Esophagus muscularis mucosa (tissue), 4 donors: ENCODE measurements around the gene ETNK1. TPM values are rescaled to one million over a fixed set of nuclear protein-coding genes. Genes with fewer than 3 reads are reported as not detected.
A peak's percentile ranks its signal among the peaks of the same experiment; 100 is the strongest.

Source experiments
- DNase-seq: peaks from one replicate; pipeline ENCODE4 v3.0.0-alpha.2; 2017; ENCODE audit errors: extremely low spot score
- H3K27ac ChIP-seq, 4 donors: fragments of 200-600 bp; sonication (generic); replicated peaks in 1 of 4; 1 replicate in 3 of 4; 2 replicates in 1 of 4; pipeline ENCODE4 v1.5.1; 2016 to 2019; ENCODE audit warnings: mild to moderate bottlenecking in 1 of 4
- H3K27me3 ChIP-seq, 4 donors: fragments of 200-600 bp; sonication (generic); one replicate each; pipeline versions ENCODE4 v1.5.1 to v1.6.0; 2016 to 2019
- H3K36me3 ChIP-seq, 4 donors: fragments of 200-600 bp; sonication (generic); one replicate each; pipeline ENCODE4 v1.5.1; 2016 to 2019
- H3K4me1 ChIP-seq, 4 donors: fragments of 200-600 bp; sonication (generic); one replicate each; pipeline ENCODE4 v1.5.1; 2016 to 2019
- H3K4me3 ChIP-seq, 4 donors: fragments of 200-600 bp; sonication (generic); 1 replicate in 2 of 4; 2 replicates in 2 of 4; pipeline ENCODE4 v1.5.1; 2016 to 2019; ENCODE audit warnings: mild to moderate bottlenecking in 4 of 4, moderate library complexity in 1 of 4
- H3K9me3 ChIP-seq, 4 donors: fragments of 200-600 bp; sonication (generic); 1 replicate in 3 of 4; 2 replicates in 1 of 4; pipeline ENCODE4 v1.5.1; 2016 to 2019
- EP300 ChIP-seq: sonication (generic); formaldehyde crosslinking; IDR thresholded peaks from one replicate; pipeline ENCODE4 v1.6.1; 2017; ENCODE audit warnings: antibody characterized with exemption
- POLR2A ChIP-seq: fragments of 450-650 bp; IDR thresholded peaks from one replicate; pipeline ENCODE4 v1.6.1; 2017; ENCODE audit warnings: antibody characterized with exemption, moderate library complexity, mild to moderate bottlenecking, low read depth
- POLR2AphosphoS5 ChIP-seq, 2 donors: sonication (generic); formaldehyde crosslinking; IDR thresholded peaks; one replicate each; pipeline ENCODE4 v1.6.1; 2017; ENCODE audit warnings: antibody characterized with exemption in 2 of 2
- WGBS: methylation state at CpG from one replicate; pipeline ENCODE4 v1.1.5; 2018; 5-methylcytosine and 5-hydroxymethylcytosine counted together
- intact Hi-C: fragments of 100-400 bp; cut with DNase I; formaldehyde crosslinking; loops from one replicate; pipeline ENCODE4 v1.15.1; 2023
- total RNA-seq, 4 donors: library from RNA; depleted of rRNA; stranded (reverse); fragments of >200 nt; gene quantifications; one replicate each; pipeline versions ENCODE4 v1.1.0 to v1.2.1, GENCODE V29; 2016
- TF ChIP-seq, protein P1 (sequence below), 3 experiments: fragments of 200-600 bp in 2 of 3; fragments of 450-650 bp in 1 of 3; sonication (generic) in 2 of 3; IDR thresholded peaks; one replicate each; pipeline ENCODE4 v1.5.1; 2017 to 2019; ENCODE audit warnings: antibody characterized with exemption in 3 of 3, mild to moderate bottlenecking in 2 of 3, moderate library complexity in 1 of 3

Gene ETNK1
- total RNA-seq, result 10 to 100 TPM; 17.6 to 21.2 (median 19.4) TPM

- TF ChIP-seq, protein P1, sequence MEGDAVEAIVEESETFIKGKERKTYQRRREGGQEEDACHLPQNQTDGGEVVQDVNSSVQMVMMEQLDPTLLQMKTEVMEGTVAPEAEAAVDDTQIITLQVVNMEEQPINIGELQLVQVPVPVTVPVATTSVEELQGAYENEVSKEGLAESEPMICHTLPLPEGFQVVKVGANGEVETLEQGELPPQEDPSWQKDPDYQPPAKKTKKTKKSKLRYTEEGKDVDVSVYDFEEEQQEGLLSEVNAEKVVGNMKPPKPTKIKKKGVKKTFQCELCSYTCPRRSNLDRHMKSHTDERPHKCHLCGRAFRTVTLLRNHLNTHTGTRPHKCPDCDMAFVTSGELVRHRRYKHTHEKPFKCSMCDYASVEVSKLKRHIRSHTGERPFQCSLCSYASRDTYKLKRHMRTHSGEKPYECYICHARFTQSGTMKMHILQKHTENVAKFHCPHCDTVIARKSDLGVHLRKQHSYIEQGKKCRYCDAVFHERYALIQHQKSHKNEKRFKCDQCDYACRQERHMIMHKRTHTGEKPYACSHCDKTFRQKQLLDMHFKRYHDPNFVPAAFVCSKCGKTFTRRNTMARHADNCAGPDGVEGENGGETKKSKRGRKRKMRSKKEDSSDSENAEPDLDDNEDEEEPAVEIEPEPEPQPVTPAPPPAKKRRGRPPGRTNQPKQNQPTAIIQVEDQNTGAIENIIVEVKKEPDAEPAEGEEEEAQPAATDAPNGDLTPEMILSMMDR (IDR thresholded peaks at IDR 0.05), result no peak
- peak; percentile 99 to 100 for TF ChIP-seq POLR2AphosphoS5 (IDR thresholded peaks at IDR 0.05)
- TF ChIP-seq EP300, result peak; percentile 8
- peak; percentile 84 for TF ChIP-seq POLR2A
- 0% methylated on average over 7 of the region's 71 CpGs for WGBS
- Histone ChIP-seq H3K27ac (peak within 1 kb of the TSS; percentile 97 to 99 (median 98)), H3K4me3 (peak within 1 kb of the TSS; percentile 90 to 97 (median 94)), H3K27me3 (no peaks in the 10 kb centered on the region), H3K9me3 (no peaks in the 10 kb centered on the region), H3K36me3 (no peaks in the 10 kb centered on the region), H3K4me1 (peaks cover 27 to 45% (median 41%) of the 10 kb centered on the region in 4 donors)
- intact Hi-C loops, result loop anchor here (2.0 kb wide), 1 partner anchor 82 kb away; no protein-coding TSS in a partner anchor
- DNase-seq, result peak; percentile 97
Observed at GRCh38 chr12:22624870-22625761, at the start of gene ETNK1. ETNK1 (plus strand) TSS chr12:22625171; CDS start chr12:22625431, 260 bp downstream.

DNA sequence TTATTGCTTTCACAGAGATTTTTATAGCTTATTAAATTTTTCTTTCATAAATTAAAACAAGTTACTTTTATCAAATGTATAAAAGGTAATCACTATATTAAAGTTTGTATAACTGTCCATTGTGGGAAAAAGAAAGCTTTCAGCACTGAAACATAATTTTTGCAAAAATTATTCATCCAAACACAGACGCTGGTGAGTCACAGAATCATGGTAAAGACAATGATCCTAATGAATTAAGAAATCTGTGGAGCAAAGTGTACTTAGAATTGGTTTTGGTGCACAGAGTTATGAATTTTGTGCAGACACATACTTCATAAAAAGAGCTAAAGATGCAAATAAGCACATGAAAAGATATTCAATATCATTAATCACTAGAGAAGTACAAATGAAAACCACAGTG is 48.9 kb upstream of the ETNK1 start:
- Histone ChIP-seq H3K4me1 (no peaks in the 10 kb centered on the region), H3K27ac (no peak overlapping the region), H3K9me3 (no peaks in the 10 kb centered on the region), H3K27me3 (no peaks in the 10 kb centered on the region), H3K4me3 (no peak overlapping the region), H3K36me3 (no peaks in the 10 kb centered on the region)
- 85% methylated on average over 1 of the region's 1 CpG for WGBS
- no peak for DNase-seq
- intact Hi-C loops, result no loop called here
- TF ChIP-seq EP300 (no peak), POLR2A (no peak), POLR2AphosphoS5 (IDR thresholded peaks at IDR 0.05) (no peak)
- TF ChIP-seq, protein P1 (IDR thresholded peaks at IDR 0.05), result no peak

- no peak overlapping the region for H3K27ac ChIP-seq
- H3K27me3 ChIP-seq, result no peaks in the 10 kb centered on the region
- 77% methylated on average over 2 of the region's 2 CpGs for WGBS
- no peaks in the 10 kb centered on the region for H3K36me3 ChIP-seq
- no peaks in the 10 kb centered on the region for H3K4me1 ChIP-seq
- TF ChIP-seq POLR2A (no peak), EP300 (no peak), POLR2AphosphoS5 (IDR thresholded peaks at IDR 0.05) (no peak)
- TF ChIP-seq, protein P1 (IDR thresholded peaks at IDR 0.05), result no peak
- DNase-seq, result no peak
- H3K4me3 ChIP-seq, result no peak overlapping the region
- no peaks in the 10 kb centered on the region for H3K9me3 ChIP-seq
- intact Hi-C loops, result no loop called here
Observed at GRCh38 chr12:22576473-22576872, 48.5 kb upstream of the ETNK1 start.

- DNase-seq, result no peak
- WGBS, result 96% methylated on average over 1 of the region's 1 CpG
- Histone ChIP-seq H3K27ac (no peak overlapping the region), H3K9me3 (no peaks in the 10 kb centered on the region), H3K4me3 (no peak overlapping the region), H3K4me1 (no peaks in the 10 kb centered on the region), H3K36me3 (no peaks in the 10 kb centered on the region), H3K27me3 (no peaks in the 10 kb centered on the region)
- intact Hi-C loops, result no loop called here
- TF ChIP-seq POLR2AphosphoS5 (IDR thresholded peaks at IDR 0.05), result no peak
- TF ChIP-seq POLR2A, result no peak
- TF ChIP-seq, protein P1 (IDR thresholded peaks at IDR 0.05), result no peak
Observed at GRCh38 chr12:22577667-22578066, 47.3 kb upstream of the ETNK1 start.
